Left cardiac atrium (tissue), 4 donors: ENCODE measurements around the gene LITAF. TPM values are rescaled to one million over a fixed set of nuclear protein-coding genes. Genes with fewer than 3 reads are reported as not detected.
"Not testable (repeated sequence)": the region's sequence is repeated elsewhere in the genome, so short reads cannot be mapped to it uniquely, and the experiment has no call there.

Experiments used
- ATAC-seq, 2 donors: fragments of 200-7000 bp; cut with Tn5 transposase; one replicate each; pipeline ENCODE4 v1.9.1; 2020; ENCODE audit warnings: mild to moderate bottlenecking in 2 of 2, moderate library complexity in 2 of 2
- DNase-seq: peaks from one replicate; pipeline ENCODE4 v3.0.0-alpha.2; 2020
- intact Hi-C, 2 donors: fragments of 100-400 bp; cut with DNase I; formaldehyde crosslinking; loops; one replicate each; pipeline versions ENCODE4 v1.14.1 to v1.15.1; 2022 to 2023
- total RNA-seq, 2 donors: library from RNA; stranded (reverse); fragmentation: NEBNext Ultra II Directional; extraction: Animal tissue kit (Norgen Biotek cat#: 25700); gene quantifications; one replicate each; pipeline ENCODE4 v1.2.1, GENCODE V29; 2021
- donor health status: DM: no; HTN: yes; CAD: no.
- donor health status: DM: no; HTN: yes; CAD: no; lungs with severe emphysema.
- donor health status: DM: yes; HTN: yes; CAD: no.
- donor health status: Dilated cardiomyopathy.

LITAF gene
- total RNA-seq, 2 donors from 2014 or later = 76.3 to 86.0 TPM

- DNase-seq = peak; percentile 89
- intact Hi-C loops = no loop called here
- peak; percentile 86 to 91 for ATAC-seq
Observed at GRCh38 chr16:11604783-11605563, 18.3 kb upstream of the LITAF start.

GRCh38 chr16:11604296-11604695, 17.6 kb upstream of the LITAF start:
- ATAC-seq, DNase-seq, intact Hi-C loops: not testable (repeated sequence)

GRCh38 chr16:11603331-11603750, 16.6 kb upstream of the LITAF start:
- peak; percentile 56 for DNase-seq
- intact Hi-C loops = no loop called here
- ATAC-seq = peak in 1 of 2 donors; percentile 20

GRCh38 chr16:11602321-11602720, 15.6 kb upstream of the LITAF start:
- DNase-seq = no peak
- intact Hi-C loops = no loop called here

GRCh38 chr16:11601911-11602310, 15.2 kb upstream of the LITAF start:
- DNase-seq (no peak), ATAC-seq (no peak)
- intact Hi-C loops = no loop called here

More at GRCh38 chr16:11602321-11602720, 15.6 kb upstream of the LITAF start:
- ATAC-seq = no peak

- intact Hi-C loops = no loop called here
- no peak for DNase-seq
- ATAC-seq = no peak
Observed at GRCh38 chr16:11601425-11601824, 14.7 kb upstream of the LITAF start.

- DNase-seq (no peak), ATAC-seq (no peak)
- intact Hi-C loops = no loop called here
Observed at GRCh38 chr16:11599579-11599978, 12.9 kb upstream of the LITAF start.

- peak in 1 of 2 donors; percentile 74 for ATAC-seq
- peak; percentile 20 for DNase-seq
- intact Hi-C loops = no loop called here
Observed at GRCh38 chr16:11597235-11598095, 10.7 kb upstream of the LITAF start.

GRCh38 chr16:11596572-11597226, 10.0 kb upstream of the LITAF start:
- DNase-seq (peak; percentile 7), ATAC-seq (no peak)
- intact Hi-C loops = no loop called here

- no peak for ATAC-seq
- DNase-seq = no peak
- intact Hi-C loops = no loop called here
Observed at GRCh38 chr16:11593581-11593980, 6.9 kb upstream of the LITAF start.

- DNase-seq, intact Hi-C loops, ATAC-seq: not testable (repeated sequence)
Observed at GRCh38 chr16:11593076-11593475, 6.4 kb upstream of the LITAF start.

- DNase-seq = peak; percentile 0
- intact Hi-C loops, ATAC-seq: not testable (repeated sequence)
Observed at GRCh38 chr16:11591630-11592029, 4.9 kb upstream of the LITAF start.

GRCh38 chr16:11589198-11589550, 2.5 kb upstream of the LITAF start:
- intact Hi-C loops = no loop called here
- no peak for ATAC-seq
- no peak for DNase-seq

GRCh38 chr16:11588321-11589197, 1.8 kb upstream of the LITAF start:
- ATAC-seq (no peak), DNase-seq (no peak)
- intact Hi-C loops = no loop called here

GRCh38 chr16:11587643-11588247, 1.0 kb upstream of the LITAF start:
- intact Hi-C loops = no loop called here
- DNase-seq (peak; percentile 19), ATAC-seq (peak in 1 of 2 donors; percentile 3)

GRCh38 chr16:11586378-11586855, 302 bp downstream of the LITAF start:
- DNase-seq (peak; percentile 38), ATAC-seq (peak; percentile 24 to 33)
- intact Hi-C loops = no loop called here

- ATAC-seq = peak; percentile 15 to 22
- intact Hi-C loops = no loop called here
- DNase-seq = no peak
Observed at GRCh38 chr16:11585460-11586377, 1.0 kb downstream of the LITAF start.
